HEK293 (cell line): ENCODE results near the gene DND1.

Experiments used
- CTCF ChIA-PET: fragments of 350-600 bp; formaldehyde crosslinking; extraction: SDS; loops from one replicate; lab custom pipeline; 2021; ENCODE audit warnings: antibody characterized with exemption; lab: Yijun Ruan, JAX
- POLR2A ChIA-PET: fragments of 300-600 bp; formaldehyde crosslinking; extraction: SDS; loops from one replicate; lab custom pipeline; 2020; ENCODE audit warnings: antibody characterized with exemption, inconsistent platforms; lab: Yijun Ruan, JAX
- H3K27ac ChIP-seq: fragments of 200-500 bp; sonication (Bioruptor generic); 2 replicates; pipeline ENCODE4 v1.5.1; 2014; ENCODE audit warnings: low read depth, low read length, control low read depth, inconsistent platforms; ENCODE audit errors: extremely low read depth
- H3K36me3 ChIP-seq, 2 experiments: fragments of 200-500 bp in 1 of 2; sonication (Bioruptor generic) in 1 of 2; 1 replicate in 1 of 2; 2 replicates in 1 of 2; pipeline ENCODE4 v1.5.1; 2014 to 2017; ENCODE audit warnings: inconsistent platforms in 2 of 2, low read length in 2 of 2; ENCODE audit not compliant: control insufficient read depth in 2 of 2, insufficient read depth in 1 of 2
- H3K4me1 ChIP-seq: fragments of 200-500 bp; sonication (Bioruptor generic); 2 replicates; pipeline ENCODE4 v1.5.1; 2014; ENCODE audit warnings: mild to moderate bottlenecking, low read length, inconsistent platforms; ENCODE audit not compliant: control insufficient read depth, insufficient read depth
- H3K4me3 ChIP-seq: 2 replicates; pipeline ENCODE4 v1.5.1; 2011; ENCODE audit warnings: low read depth, mild to moderate bottlenecking, control low read depth, low read length, moderate library complexity
- H3K9me3 ChIP-seq: fragments of 200-500 bp; sonication (Bioruptor generic); 2 replicates; pipeline ENCODE4 v1.5.1; 2014; ENCODE audit warnings: low read depth, low read length, inconsistent platforms; ENCODE audit not compliant: control insufficient read depth, insufficient read depth
- KLF7 ChIP-seq: fragments of 450-650 bp; formaldehyde crosslinking; IDR thresholded peaks from 2 replicates; pipeline ENCODE4 v1.5.1; 2016; ENCODE audit warnings: missing biosample characterization, missing genetic modification characterization, borderline replicate concordance
- SCRT1 ChIP-seq: fragments of 450-650 bp; formaldehyde crosslinking; IDR thresholded peaks from 2 replicates; pipeline ENCODE4 v1.5.1; 2016; ENCODE audit warnings: missing biosample characterization, missing genetic modification characterization, borderline replicate concordance
- SCRT2 ChIP-seq: fragments of 450-650 bp; formaldehyde crosslinking; IDR thresholded peaks from 2 replicates; pipeline ENCODE4 v1.5.1; 2016; ENCODE audit warnings: missing biosample characterization, missing genetic modification characterization
- SP3 ChIP-seq: fragments of 450-650 bp; formaldehyde crosslinking; IDR thresholded peaks from 2 replicates; pipeline ENCODE4 v1.5.1; 2016; ENCODE audit warnings: missing biosample characterization, missing genetic modification characterization
- WT1 ChIP-seq: fragments of 450-650 bp; formaldehyde crosslinking; IDR thresholded peaks from 2 replicates; pipeline ENCODE4 v1.5.1; 2016; ENCODE audit warnings: missing biosample characterization, missing genetic modification characterization
- YY1 ChIP-seq: fragments of 450-650 bp; formaldehyde crosslinking; IDR thresholded peaks from 2 replicates; pipeline ENCODE4 v1.5.1; 2018; ENCODE audit warnings: missing biosample characterization, missing genetic modification characterization
- ZBTB1 ChIP-seq: fragments of 450-650 bp; formaldehyde crosslinking; IDR thresholded peaks from 2 replicates; pipeline ENCODE4 v1.5.1; 2016; ENCODE audit warnings: missing biosample characterization, missing genetic modification characterization
- ZBTB48 ChIP-seq: fragments of 450-650 bp; formaldehyde crosslinking; IDR thresholded peaks from 2 replicates; pipeline ENCODE4 v1.5.1; 2016; ENCODE audit warnings: missing biosample characterization, missing genetic modification characterization
- ZFP41 ChIP-seq: fragments of 450-650 bp; formaldehyde crosslinking; IDR thresholded peaks from 2 replicates; pipeline ENCODE4 v1.5.1; 2016; ENCODE audit warnings: missing biosample characterization, missing genetic modification characterization, borderline replicate concordance
- ZIC2 ChIP-seq: fragments of 450-650 bp; formaldehyde crosslinking; IDR thresholded peaks from 2 replicates; pipeline ENCODE4 v1.5.1; 2016; ENCODE audit warnings: missing biosample characterization, missing genetic modification characterization
- ZNF155 ChIP-seq: fragments of 450-650 bp; formaldehyde crosslinking; IDR thresholded peaks from 2 replicates; pipeline ENCODE4 v1.5.1; 2016; ENCODE audit warnings: missing biosample characterization, missing genetic modification characterization
- ZNF169 ChIP-seq: fragments of 450-650 bp; formaldehyde crosslinking; IDR thresholded peaks from 2 replicates; pipeline ENCODE4 v1.5.1; 2016; ENCODE audit warnings: missing biosample characterization, missing genetic modification characterization
- ZNF514 ChIP-seq: fragments of 450-650 bp; formaldehyde crosslinking; IDR thresholded peaks from 2 replicates; pipeline ENCODE4 v1.5.1; 2016; ENCODE audit warnings: missing biosample characterization, missing genetic modification characterization
- ZNF548 ChIP-seq: fragments of 450-650 bp; formaldehyde crosslinking; IDR thresholded peaks from 2 replicates; pipeline ENCODE4 v1.5.1; 2016; ENCODE audit warnings: missing biosample characterization, missing genetic modification characterization
- ZNF596 ChIP-seq: fragments of 450-650 bp; IDR thresholded peaks from 2 replicates; pipeline ENCODE4 v1.5.0; 2018; ENCODE audit warnings: missing biosample characterization, mild to moderate bottlenecking, missing genetic modification characterization, moderate library complexity
- ZNF623 ChIP-seq: fragments of 450-650 bp; formaldehyde crosslinking; IDR thresholded peaks from 2 replicates; pipeline ENCODE4 v1.5.1; 2016; ENCODE audit warnings: missing biosample characterization, missing genetic modification characterization
- ZNF660 ChIP-seq: fragments of 450-650 bp; IDR thresholded peaks from 2 replicates; pipeline ENCODE4 v1.5.1; 2018; ENCODE audit warnings: missing biosample characterization, mild to moderate bottlenecking, missing genetic modification characterization
- ZNF777 ChIP-seq: fragments of 450-650 bp; formaldehyde crosslinking; IDR thresholded peaks from 2 replicates; pipeline ENCODE4 v1.5.1; 2017; ENCODE audit warnings: missing biosample characterization, missing genetic modification characterization, borderline replicate concordance
- TF ChIP-seq, protein P1 (sequence below): fragments of 450-650 bp; formaldehyde crosslinking; IDR thresholded peaks from 2 replicates; pipeline ENCODE4 v1.5.1; 2016; ENCODE audit warnings: missing biosample characterization, missing genetic modification characterization, low read depth
- TF ChIP-seq, protein P2 (sequence below): fragments of 450-650 bp; formaldehyde crosslinking; IDR thresholded peaks from 2 replicates; pipeline ENCODE4 v1.5.1; 2016; ENCODE audit warnings: missing biosample characterization, missing genetic modification characterization
- TF ChIP-seq, protein P3 (sequence below): fragments of 450-650 bp; formaldehyde crosslinking; IDR thresholded peaks from 2 replicates; pipeline ENCODE4 v1.5.1; 2016; ENCODE audit warnings: missing biosample characterization, missing genetic modification characterization
- TF ChIP-seq, protein P4 (sequence below): fragments of 450-650 bp; formaldehyde crosslinking; IDR thresholded peaks from 2 replicates; pipeline ENCODE4 v1.5.1; 2016; ENCODE audit warnings: missing biosample characterization, missing genetic modification characterization
- TF ChIP-seq, protein P5 (sequence below): fragments of 450-650 bp; formaldehyde crosslinking; IDR thresholded peaks from 2 replicates; pipeline ENCODE4 v1.5.1; 2016; ENCODE audit warnings: missing biosample characterization, missing genetic modification characterization
- TF ChIP-seq, protein P6 (sequence below): fragments of 450-650 bp; formaldehyde crosslinking; IDR thresholded peaks from 2 replicates; pipeline ENCODE4 v1.5.1; 2016; ENCODE audit warnings: missing biosample characterization, missing genetic modification characterization, borderline replicate concordance

The DND1 gene

DNA sequence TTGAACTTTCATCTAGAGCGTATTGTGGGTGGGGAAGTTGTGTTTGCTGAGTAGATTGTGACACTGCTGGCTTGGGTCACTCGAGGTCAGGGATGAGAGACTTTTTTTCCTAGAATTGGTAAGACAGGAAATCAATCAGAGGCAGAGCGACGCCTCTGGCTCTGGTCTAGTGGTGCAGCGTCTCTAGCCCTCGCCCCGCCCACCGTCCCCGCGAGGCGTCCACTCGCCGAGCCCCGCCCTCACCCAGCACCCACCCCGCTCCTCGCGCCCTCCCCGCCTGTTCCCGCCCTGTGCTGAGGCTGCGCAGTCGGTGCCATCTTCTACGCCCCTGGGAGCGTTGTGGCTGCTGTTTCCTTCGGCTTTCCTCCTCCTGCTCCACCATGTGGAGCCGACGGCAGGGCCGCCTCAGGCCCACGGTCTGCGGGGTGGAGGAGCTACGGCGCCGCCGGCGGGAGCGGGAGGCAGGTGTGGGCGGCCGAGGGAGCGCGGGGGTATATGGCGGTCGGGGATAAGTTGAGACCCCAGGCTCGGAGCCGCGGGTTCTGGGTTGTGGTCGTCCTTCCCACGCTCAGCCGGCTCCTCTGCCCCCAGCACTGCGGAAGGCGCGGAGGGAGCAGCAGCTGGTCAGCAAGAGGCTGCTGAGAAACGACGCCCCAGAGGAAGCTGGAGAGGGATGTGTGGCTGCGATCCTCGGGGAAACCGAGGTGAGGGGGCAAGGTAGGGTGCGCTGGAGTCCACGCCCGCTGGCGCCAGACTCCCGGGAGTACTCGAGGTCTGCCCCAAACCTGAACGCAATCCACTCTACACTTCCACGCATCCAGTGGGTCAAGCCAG, 34.0 kb downstream of the DND1 start, which contains the start of gene TMCO6:
Gene TMCO6, plus strand, starts transcription at position 304 of the 834 bp plus-strand sequence. Its CDS starts 77 bp downstream, at position 381.
- Histone ChIP-seq H3K4me3 (peak within 1 kb of the TSS; percentile 84), H3K9me3 (no peaks in the 10 kb centered on the region), H3K27ac (peak within 1 kb of the TSS; percentile 84), H3K36me3 (peaks cover 0 to 38% of the 10 kb centered on the region in 2 experiments; a peak in 1 of 3 replicates), H3K4me1 (no peaks in the 10 kb centered on the region)
- POLR2A ChIA-PET = interaction anchor here (1.0 to 2.3 kb wide), 6 partner anchors 8 to 293 kb away, joined by 3 to 14 read pairs (median 4); partner anchors contain the start of genes ANKHD1, APBB3, HBEGF and IK
- CTCF ChIA-PET = interaction anchor here (0.6 to 1.4 kb wide), 6 partner anchors 8 to 796 kb away, joined by 3 to 4 read pairs (median 4); partner anchors contain the start of genes IK and NDUFA2
- TF ChIP-seq, protein P1, sequence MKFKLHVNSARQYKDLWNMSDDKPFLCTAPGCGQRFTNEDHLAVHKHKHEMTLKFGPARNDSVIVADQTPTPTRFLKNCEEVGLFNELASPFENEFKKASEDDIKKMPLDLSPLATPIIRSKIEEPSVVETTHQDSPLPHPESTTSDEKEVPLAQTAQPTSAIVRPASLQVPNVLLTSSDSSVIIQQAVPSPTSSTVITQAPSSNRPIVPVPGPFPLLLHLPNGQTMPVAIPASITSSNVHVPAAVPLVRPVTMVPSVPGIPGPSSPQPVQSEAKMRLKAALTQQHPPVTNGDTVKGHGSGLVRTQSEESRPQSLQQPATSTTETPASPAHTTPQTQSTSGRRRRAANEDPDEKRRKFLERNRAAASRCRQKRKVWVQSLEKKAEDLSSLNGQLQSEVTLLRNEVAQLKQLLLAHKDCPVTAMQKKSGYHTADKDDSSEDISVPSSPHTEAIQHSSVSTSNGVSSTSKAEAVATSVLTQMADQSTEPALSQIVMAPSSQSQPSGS = no peak
- TF ChIP-seq ZNF777 (tag by site-specific recombination) (peak; percentile 91; the same call in 1 of the 2 replicates), ZNF623 (tag by site-specific recombination) (no peak), SCRT2 (no peak), ZFP41 (tag by site-specific recombination) (no peak), ZNF596 (0 out of 2 replicates have a peak, but pooled peaks have one; percentile 35), ZNF514 (tag by site-specific recombination) (no peak), WT1 (tag by site-specific recombination) (0 out of 2 replicates have a peak, but pooled peaks have one; percentile 13), ZNF169 (no peak), YY1 (tag by site-specific recombination) (0 out of 2 replicates have a peak, but pooled peaks have one; percentile 39), ZNF155 (tag by site-specific recombination) (no peak), SP3 (peak; percentile 83), ZBTB1 (tag by site-specific recombination) (no peak), KLF7 (tag by site-specific recombination) (no peak), ZBTB48 (tag by site-specific recombination) (peak; percentile 90), ZIC2 (tag by site-specific recombination) (peak; percentile 74), ZNF660 (tag by site-specific recombination) (peak; percentile 17; the same call in 1 of the 2 replicates), ZNF548 (tag by site-specific recombination) (no peak), SCRT1 (tag by site-specific recombination) (no peak)
- TF ChIP-seq, protein P2, sequence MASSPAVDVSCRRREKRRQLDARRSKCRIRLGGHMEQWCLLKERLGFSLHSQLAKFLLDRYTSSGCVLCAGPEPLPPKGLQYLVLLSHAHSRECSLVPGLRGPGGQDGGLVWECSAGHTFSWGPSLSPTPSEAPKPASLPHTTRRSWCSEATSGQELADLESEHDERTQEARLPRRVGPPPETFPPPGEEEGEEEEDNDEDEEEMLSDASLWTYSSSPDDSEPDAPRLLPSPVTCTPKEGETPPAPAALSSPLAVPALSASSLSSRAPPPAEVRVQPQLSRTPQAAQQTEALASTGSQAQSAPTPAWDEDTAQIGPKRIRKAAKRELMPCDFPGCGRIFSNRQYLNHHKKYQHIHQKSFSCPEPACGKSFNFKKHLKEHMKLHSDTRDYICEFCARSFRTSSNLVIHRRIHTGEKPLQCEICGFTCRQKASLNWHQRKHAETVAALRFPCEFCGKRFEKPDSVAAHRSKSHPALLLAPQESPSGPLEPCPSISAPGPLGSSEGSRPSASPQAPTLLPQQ = peak; percentile 74
- TF ChIP-seq, protein P3, sequence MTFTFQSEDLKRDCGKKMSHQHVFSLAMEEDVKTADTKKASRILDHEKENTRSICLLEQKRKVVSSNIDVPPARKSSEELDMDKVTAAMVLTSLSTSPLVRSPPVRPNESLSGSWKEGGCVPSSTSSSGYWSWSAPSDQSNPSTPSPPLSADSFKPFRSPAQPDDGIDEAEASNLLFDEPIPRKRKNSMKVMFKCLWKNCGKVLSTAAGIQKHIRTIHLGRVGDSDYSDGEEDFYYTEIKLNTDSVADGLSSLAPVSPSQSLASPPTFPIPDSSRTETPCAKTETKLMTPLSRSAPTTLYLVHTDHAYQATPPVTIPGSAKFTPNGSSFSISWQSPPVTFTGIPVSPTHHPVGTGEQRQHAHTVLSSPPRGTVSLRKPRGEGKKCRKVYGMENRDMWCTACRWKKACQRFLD = no peak
- TF ChIP-seq, protein P4, sequence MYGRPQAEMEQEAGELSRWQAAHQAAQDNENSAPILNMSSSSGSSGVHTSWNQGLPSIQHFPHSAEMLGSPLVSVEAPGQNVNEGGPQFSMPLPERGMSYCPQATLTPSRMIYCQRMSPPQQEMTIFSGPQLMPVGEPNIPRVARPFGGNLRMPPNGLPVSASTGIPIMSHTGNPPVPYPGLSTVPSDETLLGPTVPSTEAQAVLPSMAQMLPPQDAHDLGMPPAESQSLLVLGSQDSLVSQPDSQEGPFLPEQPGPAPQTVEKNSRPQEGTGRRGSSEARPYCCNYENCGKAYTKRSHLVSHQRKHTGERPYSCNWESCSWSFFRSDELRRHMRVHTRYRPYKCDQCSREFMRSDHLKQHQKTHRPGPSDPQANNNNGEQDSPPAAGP = peak; percentile 50; the same call in 1 of the 2 replicates
- TF ChIP-seq, protein P5, sequence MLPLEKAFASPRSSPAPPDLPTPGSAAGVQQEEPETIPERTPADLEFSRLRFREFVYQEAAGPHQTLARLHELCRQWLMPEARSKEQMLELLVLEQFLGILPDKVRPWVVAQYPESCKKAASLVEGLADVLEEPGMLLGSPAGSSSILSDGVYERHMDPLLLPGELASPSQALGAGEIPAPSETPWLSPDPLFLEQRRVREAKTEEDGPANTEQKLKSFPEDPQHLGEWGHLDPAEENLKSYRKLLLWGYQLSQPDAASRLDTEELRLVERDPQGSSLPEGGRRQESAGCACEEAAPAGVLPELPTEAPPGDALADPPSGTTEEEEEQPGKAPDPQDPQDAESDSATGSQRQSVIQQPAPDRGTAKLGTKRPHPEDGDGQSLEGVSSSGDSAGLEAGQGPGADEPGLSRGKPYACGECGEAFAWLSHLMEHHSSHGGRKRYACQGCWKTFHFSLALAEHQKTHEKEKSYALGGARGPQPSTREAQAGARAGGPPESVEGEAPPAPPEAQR (tag by site-specific recombination) = no peak
- TF ChIP-seq, protein P6, sequence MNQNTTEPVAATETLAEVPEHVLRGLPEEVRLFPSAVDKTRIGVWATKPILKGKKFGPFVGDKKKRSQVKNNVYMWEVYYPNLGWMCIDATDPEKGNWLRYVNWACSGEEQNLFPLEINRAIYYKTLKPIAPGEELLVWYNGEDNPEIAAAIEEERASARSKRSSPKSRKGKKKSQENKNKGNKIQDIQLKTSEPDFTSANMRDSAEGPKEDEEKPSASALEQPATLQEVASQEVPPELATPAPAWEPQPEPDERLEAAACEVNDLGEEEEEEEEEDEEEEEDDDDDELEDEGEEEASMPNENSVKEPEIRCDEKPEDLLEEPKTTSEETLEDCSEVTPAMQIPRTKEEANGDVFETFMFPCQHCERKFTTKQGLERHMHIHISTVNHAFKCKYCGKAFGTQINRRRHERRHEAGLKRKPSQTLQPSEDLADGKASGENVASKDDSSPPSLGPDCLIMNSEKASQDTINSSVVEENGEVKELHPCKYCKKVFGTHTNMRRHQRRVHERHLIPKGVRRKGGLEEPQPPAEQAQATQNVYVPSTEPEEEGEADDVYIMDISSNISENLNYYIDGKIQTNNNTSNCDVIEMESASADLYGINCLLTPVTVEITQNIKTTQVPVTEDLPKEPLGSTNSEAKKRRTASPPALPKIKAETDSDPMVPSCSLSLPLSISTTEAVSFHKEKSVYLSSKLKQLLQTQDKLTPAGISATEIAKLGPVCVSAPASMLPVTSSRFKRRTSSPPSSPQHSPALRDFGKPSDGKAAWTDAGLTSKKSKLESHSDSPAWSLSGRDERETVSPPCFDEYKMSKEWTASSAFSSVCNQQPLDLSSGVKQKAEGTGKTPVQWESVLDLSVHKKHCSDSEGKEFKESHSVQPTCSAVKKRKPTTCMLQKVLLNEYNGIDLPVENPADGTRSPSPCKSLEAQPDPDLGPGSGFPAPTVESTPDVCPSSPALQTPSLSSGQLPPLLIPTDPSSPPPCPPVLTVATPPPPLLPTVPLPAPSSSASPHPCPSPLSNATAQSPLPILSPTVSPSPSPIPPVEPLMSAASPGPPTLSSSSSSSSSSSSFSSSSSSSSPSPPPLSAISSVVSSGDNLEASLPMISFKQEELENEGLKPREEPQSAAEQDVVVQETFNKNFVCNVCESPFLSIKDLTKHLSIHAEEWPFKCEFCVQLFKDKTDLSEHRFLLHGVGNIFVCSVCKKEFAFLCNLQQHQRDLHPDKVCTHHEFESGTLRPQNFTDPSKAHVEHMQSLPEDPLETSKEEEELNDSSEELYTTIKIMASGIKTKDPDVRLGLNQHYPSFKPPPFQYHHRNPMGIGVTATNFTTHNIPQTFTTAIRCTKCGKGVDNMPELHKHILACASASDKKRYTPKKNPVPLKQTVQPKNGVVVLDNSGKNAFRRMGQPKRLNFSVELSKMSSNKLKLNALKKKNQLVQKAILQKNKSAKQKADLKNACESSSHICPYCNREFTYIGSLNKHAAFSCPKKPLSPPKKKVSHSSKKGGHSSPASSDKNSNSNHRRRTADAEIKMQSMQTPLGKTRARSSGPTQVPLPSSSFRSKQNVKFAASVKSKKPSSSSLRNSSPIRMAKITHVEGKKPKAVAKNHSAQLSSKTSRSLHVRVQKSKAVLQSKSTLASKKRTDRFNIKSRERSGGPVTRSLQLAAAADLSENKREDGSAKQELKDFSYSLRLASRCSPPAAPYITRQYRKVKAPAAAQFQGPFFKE (tag by site-specific recombination) = no peak
